ENCODE data around the gene STK10. TPM values are rescaled to one million over a fixed set of nuclear protein-coding genes. Genes with fewer than 3 reads are reported as not detected.

The STK10 gene
- total RNA-seq, 1 donor from 2014 or later, result 12.6 TPM

DNA sequence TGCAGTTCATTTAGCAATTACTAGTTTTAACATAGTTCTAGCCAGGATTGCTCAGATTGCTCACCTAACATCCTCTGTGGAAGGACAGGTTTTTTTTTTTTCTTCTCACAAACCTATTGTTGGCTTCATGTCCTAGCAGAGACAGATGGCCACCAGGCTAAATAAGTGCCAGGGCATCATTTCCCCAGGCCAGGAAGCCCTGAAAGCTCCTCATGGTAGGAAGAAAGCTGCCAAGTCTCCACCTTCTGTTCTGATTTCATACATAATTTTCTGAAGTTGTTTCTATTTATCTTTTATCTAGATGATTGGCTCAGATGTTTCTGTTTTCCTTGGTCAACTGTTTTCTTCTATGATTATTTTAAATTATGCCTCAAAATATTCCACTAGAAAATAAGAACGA lies 37.0 kb upstream of the STK10 start:
- no peaks in the 10 kb centered on the region for H3K27me3 ChIP-seq (ENCODE audit: control insufficient read depth, insufficient read depth, low read length)
- no peak for FAIRE-seq
- TF ChIP-seq, protein P1, sequence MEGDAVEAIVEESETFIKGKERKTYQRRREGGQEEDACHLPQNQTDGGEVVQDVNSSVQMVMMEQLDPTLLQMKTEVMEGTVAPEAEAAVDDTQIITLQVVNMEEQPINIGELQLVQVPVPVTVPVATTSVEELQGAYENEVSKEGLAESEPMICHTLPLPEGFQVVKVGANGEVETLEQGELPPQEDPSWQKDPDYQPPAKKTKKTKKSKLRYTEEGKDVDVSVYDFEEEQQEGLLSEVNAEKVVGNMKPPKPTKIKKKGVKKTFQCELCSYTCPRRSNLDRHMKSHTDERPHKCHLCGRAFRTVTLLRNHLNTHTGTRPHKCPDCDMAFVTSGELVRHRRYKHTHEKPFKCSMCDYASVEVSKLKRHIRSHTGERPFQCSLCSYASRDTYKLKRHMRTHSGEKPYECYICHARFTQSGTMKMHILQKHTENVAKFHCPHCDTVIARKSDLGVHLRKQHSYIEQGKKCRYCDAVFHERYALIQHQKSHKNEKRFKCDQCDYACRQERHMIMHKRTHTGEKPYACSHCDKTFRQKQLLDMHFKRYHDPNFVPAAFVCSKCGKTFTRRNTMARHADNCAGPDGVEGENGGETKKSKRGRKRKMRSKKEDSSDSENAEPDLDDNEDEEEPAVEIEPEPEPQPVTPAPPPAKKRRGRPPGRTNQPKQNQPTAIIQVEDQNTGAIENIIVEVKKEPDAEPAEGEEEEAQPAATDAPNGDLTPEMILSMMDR (IDR thresholded peaks at IDR 0.05; ENCODE audit: insufficient read depth, low read length, severe bottlenecking), result no peak

DNA sequence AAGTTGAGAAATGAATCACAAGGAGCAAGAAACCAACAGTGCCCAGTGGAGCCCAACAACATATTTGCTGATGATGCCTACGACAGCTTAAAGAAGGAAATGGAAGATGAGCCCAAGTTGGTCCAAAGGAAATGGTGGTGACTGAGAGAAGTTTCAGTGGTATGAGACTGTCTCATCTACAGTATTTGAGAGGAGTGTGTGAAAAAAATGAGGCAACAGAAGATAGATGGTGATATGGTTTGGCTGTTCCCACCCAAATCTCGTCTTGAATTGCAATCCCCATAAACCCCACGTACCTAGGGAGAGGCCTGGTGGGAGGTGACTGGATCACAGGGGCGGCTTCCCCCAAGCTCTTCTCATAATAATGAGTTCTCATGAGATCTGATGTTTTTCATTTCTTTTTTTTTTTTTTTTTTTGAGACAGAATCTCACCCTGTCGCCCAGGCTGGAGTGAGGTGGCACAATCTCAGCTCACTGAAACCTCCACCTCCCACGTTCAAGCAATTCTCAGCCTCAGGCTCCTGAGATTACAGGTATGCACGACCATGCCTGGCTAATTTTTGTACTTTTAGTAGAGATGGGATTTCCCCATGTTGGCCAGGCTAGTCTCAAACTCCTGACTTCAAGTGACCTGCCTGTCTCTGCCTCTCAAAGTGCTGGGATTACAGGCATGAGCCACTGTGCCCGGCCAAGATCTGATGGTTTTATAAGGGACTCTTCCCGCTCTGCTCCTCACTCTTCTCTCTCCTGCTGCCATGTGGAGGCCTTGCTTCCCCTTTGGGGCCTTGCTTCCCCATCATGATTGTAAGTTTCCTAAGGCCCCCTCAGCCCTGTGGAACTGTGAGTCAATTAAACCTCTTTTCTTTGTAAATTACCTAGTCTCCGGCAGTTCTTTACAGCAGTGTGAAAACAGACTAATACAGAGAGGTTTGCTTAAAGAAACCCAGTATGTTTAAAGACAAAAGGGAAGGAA lies 36.2 kb upstream of the STK10 start:
- Histone ChIP-seq H3K4me3 (ENCODE audit: low read depth, low read length) (no peak overlapping the region), H3K36me3 (ENCODE audit: control insufficient read depth, insufficient read depth, low read length) (peaks cover 1% of the 10 kb centered on the region), H3K27me3 (ENCODE audit: control insufficient read depth, insufficient read depth, low read length) (no peaks in the 10 kb centered on the region)
- DNase-seq (ENCODE audit: low read depth), result no peak
- TF ChIP-seq, protein P1 (IDR thresholded peaks at IDR 0.05; ENCODE audit: insufficient read depth, low read length, severe bottlenecking), result no peak
- no peak for FAIRE-seq

More for the DNA sequence above, 37.0 kb upstream of the STK10 start:
- H3K4me3 ChIP-seq (ENCODE audit: low read depth, low read length), result no peak overlapping the region
- H3K36me3 ChIP-seq (ENCODE audit: control insufficient read depth, insufficient read depth, low read length), result peaks cover 1% of the 10 kb centered on the region
- no peak for DNase-seq (ENCODE audit: low read depth)

DNA sequence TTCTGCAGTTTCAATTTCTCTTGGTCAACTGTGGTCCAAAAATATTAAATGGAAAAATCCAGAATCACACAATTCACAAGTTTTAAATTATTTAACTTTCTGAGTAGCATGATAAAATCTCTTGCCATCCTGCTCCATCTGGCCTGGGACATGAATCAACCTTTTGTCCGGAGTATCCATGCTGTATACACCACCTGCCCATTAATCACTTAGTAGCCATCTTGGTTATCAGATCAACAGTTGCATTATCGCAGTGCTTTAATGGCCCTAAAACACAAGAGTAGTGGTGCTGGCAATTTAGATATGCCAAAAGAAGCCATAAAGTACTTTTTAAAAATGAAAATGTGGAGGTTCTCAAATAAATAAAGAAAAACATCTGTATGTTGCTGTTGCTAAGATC lies 31.3 kb upstream of the STK10 start:
- Histone ChIP-seq H3K27me3 (ENCODE audit: control insufficient read depth, insufficient read depth, low read length) (no peaks in the 10 kb centered on the region), H3K4me3 (ENCODE audit: low read depth, low read length) (no peak overlapping the region), H3K36me3 (ENCODE audit: control insufficient read depth, insufficient read depth, low read length) (peaks cover 1% of the 10 kb centered on the region)
- no peak for DNase-seq (ENCODE audit: low read depth)
- TF ChIP-seq, protein P1 (IDR thresholded peaks at IDR 0.05; ENCODE audit: insufficient read depth, low read length, severe bottlenecking), result no peak
- no peak for FAIRE-seq

DNA sequence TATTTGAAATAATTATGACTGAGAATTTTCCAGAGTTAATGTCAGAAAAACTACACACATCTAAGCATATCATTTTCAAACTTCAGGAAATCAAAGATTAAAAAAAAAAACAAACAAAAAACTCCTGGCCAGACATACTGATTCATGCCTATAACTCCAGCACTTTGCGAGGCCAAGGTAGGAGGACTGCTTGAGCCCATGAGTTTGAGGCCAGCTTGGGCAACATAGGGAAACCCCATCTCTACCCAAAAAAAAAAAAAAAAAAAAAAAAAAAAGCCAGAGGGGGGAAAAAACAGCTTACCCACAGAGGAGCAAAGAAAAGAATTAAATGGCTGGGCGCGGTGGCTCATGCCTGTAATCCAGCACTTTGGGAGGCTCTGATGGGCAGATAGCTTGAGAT lies 28.3 kb upstream of the STK10 start:
- Histone ChIP-seq H3K36me3 (ENCODE audit: control insufficient read depth, insufficient read depth, low read length) (peaks cover 1% of the 10 kb centered on the region), H3K4me3 (ENCODE audit: low read depth, low read length) (no peak overlapping the region), H3K27me3 (ENCODE audit: control insufficient read depth, insufficient read depth, low read length) (no peaks in the 10 kb centered on the region)
- FAIRE-seq, result no peak
- TF ChIP-seq, protein P1 (IDR thresholded peaks at IDR 0.05; ENCODE audit: insufficient read depth, low read length, severe bottlenecking), result no peak
- no peak for DNase-seq (ENCODE audit: low read depth)

DNA sequence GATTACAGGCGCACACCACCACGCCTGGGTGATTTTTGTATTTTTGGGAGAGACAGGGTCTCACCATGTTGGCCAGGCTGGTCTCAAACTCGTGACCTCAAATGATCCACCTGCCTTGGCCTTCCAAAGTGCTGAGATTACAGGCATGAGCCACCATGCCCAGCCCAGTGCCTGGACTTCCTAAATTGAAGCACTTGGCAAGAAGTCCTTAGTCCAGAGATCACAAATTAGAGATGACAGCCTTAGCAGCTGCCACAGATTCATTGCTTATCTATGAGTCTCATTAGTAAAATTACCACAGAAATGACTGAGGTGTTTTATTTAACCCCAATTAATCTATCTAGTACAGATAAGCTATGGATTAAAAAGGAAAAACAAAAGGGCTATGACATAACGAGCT lies 25.1 kb upstream of the STK10 start:
- H3K27me3 ChIP-seq (ENCODE audit: control insufficient read depth, insufficient read depth, low read length), result no peaks in the 10 kb centered on the region
- peaks cover 1% of the 10 kb centered on the region for H3K36me3 ChIP-seq (ENCODE audit: control insufficient read depth, insufficient read depth, low read length)
- FAIRE-seq (no peak), DNase-seq (ENCODE audit: low read depth) (no peak)
- H3K4me3 ChIP-seq (ENCODE audit: low read depth, low read length), result no peak overlapping the region
- TF ChIP-seq, protein P1 (IDR thresholded peaks at IDR 0.05; ENCODE audit: insufficient read depth, low read length, severe bottlenecking), result no peak
